Testis (tissue), 2 donors: Measurements from ENCODE around the gene TNS3.

Experiments used
- POLR2A ChIP-seq: fragments of 450-650 bp; IDR thresholded peaks from one replicate; pipeline ENCODE4 v1.6.1; 2017; ENCODE audit warnings: antibody characterized with exemption, mild to moderate bottlenecking, moderate library complexity
- TF ChIP-seq, protein P1 (sequence below), 3 experiments: fragments of 450-650 bp in 2 of 3; fragments of 200-600 bp in 1 of 3; sonication (generic) in 1 of 3; IDR thresholded peaks; one replicate each; pipeline ENCODE4 v1.5.1; 2016 to 2019; ENCODE audit warnings: antibody characterized with exemption in 3 of 3, mild to moderate bottlenecking in 2 of 3, moderate library complexity in 1 of 3

DNA sequence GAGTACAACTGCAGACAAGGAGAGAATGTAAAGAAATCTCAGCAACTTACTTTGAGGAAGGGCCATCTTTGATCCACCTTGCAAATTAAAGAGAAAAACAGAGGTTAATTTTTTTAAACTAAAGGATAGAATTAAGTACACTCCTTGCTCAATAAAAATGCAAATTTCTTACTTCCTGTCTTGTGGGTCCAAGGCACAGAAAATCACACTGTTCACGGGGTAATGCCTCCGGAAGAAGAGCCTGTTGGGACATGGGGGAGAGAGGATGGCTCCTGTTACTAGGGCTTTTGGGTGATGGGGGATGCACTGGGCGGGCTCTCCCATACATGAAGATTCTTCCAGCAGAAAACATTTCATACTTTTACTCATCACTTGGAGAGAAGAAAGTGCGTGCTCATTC, 301.8 kb downstream of the TNS3 start:
- TF ChIP-seq, protein P1, sequence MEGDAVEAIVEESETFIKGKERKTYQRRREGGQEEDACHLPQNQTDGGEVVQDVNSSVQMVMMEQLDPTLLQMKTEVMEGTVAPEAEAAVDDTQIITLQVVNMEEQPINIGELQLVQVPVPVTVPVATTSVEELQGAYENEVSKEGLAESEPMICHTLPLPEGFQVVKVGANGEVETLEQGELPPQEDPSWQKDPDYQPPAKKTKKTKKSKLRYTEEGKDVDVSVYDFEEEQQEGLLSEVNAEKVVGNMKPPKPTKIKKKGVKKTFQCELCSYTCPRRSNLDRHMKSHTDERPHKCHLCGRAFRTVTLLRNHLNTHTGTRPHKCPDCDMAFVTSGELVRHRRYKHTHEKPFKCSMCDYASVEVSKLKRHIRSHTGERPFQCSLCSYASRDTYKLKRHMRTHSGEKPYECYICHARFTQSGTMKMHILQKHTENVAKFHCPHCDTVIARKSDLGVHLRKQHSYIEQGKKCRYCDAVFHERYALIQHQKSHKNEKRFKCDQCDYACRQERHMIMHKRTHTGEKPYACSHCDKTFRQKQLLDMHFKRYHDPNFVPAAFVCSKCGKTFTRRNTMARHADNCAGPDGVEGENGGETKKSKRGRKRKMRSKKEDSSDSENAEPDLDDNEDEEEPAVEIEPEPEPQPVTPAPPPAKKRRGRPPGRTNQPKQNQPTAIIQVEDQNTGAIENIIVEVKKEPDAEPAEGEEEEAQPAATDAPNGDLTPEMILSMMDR (IDR thresholded peaks at IDR 0.05) = no peak
- no peak for TF ChIP-seq POLR2A
